Activated CD4-positive, alpha-beta memory T cell treated with anti-CD3 and anti-CD28 coated beads, Interleukin-2, amount 10 ng/mL, durations not matched to agents 7 days and 5 days (primary cell): ENCODE data around the gene SCAMP3. TPM values are rescaled to one million over a fixed set of nuclear protein-coding genes. Genes with fewer than 3 reads are reported as not detected.
A peak's percentile ranks its signal among the peaks of the same experiment; 100 is the strongest.
"Not testable (repeated sequence)": the region's sequence is repeated elsewhere in the genome, so short reads cannot be mapped to it uniquely, and the experiment has no call there.

Experiments
- CTCF ChIA-PET: fragments of 350-600 bp; sonication (Branson Sonifier 250); formaldehyde crosslinking; loops from one replicate; lab custom pipeline; 2021; ENCODE audit warnings: antibody characterized with exemption, inconsistent platforms; lab: Charles Lee
- POLR2A ChIA-PET: fragments of 350-600 bp; sonication (Branson Sonifier 250); formaldehyde crosslinking; loops from one replicate; lab custom pipeline; 2021; ENCODE audit warnings: antibody characterized with exemption; lab: Charles Lee
- DNase-seq: peaks from one replicate; pipeline ENCODE4 v3.0.0-alpha.2; 2020
- H3K27ac Mint-ChIP-seq: one replicate; pipeline ENCODE4 v1.8.0; 2021; ENCODE audit warnings: mild to moderate bottlenecking, mixed read lengths
- H3K27me3 Mint-ChIP-seq: one replicate; pipeline ENCODE4 v1.8.0; 2021; ENCODE audit warnings: mixed read lengths
- H3K36me3 Mint-ChIP-seq: one replicate; pipeline ENCODE4 v1.8.0; 2021; ENCODE audit warnings: low read depth, mixed read lengths
- H3K4me1 Mint-ChIP-seq: one replicate; pipeline ENCODE4 v1.8.0; 2021; ENCODE audit warnings: mixed read lengths
- H3K4me3 Mint-ChIP-seq: one replicate; pipeline ENCODE4 v1.8.0; 2021; ENCODE audit warnings: mild to moderate bottlenecking, mixed read lengths
- H3K9me3 Mint-ChIP-seq: one replicate; pipeline ENCODE4 v1.8.0; 2021; ENCODE audit warnings: mixed read lengths
- total RNA-seq, 2 experiments: library from RNA; stranded (reverse); gene quantifications; one replicate each; pipeline ENCODE4 v1.2.3, GENCODE V29; 2021

SCAMP3 gene
- total RNA-seq, 2 experiments from 2014 or later, result 87.5 to 91.9 TPM

DNA sequence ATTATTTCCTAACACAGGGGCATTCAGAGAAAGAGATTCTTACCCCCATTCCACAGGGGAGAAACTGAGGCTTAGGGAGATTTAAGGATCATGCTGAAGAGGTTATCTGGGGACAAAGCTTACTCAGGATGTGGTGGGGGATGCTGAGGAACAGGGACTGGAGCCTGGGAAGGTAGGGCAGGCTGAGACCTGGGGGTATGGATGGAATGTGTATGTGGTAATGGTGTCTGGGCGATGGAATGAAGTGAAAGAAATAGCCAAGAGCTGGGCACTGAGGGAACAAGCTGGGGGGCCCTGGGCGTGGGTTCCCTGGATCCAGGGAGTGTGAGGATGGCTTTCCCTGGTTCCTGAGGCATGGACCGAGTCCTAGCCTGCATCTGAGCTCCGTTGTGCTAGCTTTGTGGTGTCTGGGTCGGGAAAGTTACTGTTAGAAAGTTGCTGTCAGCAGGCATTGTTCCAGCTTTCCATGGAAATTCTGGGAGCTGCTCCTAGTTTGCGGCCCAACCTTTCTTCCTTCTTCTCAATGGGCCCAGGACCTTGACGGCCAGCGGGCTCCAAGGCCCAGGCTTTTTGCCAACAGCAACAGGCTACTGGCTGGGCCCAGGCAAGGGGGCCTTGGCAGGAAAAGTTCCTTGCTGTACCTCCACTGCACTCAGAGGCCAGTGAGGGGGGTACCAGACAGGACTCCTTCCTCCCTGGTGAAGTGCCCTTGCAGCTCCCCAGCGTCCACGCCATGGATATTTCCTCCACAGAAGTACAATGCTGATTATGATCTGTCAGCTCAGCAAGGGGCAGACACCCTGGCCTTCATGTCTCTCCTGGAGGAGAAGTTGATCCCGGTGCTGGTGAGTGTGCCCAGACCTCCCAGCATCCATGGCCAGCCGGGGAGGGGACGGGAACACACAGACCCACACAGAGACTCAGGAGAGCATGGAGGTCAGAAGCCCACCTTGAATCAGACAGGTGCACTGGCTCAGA lies 29.9 kb downstream of the SCAMP3 start:
- POLR2A ChIA-PET, result not testable (repeated sequence)

DNA sequence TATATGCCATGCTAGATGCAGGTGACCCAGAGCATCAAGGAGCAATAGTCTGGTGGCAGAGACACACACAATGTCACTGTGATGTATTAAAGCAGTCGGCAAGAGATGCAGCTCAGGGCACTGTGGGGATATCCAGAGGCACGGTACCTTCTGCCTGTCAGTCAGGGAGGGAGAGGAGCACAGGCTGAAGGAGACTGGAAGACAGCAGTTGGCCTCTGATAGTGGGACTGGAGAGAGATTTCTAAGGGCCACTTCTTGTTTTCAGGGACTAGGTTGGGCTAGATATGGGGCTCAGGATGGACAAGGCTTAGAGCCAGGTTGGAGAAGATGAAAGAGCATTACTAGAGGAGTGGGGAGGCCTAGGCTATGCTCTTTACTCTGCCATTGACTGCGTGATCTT lies 30.9 kb downstream of the SCAMP3 start:
- DNase-seq, H3K27me3 Mint-ChIP-seq, H3K4me3 Mint-ChIP-seq, H3K9me3 Mint-ChIP-seq, CTCF ChIA-PET: not testable (repeated sequence)
- H3K27ac Mint-ChIP-seq, result peak overlapping the region; percentile 6
- peaks cover 31% of the 10 kb centered on the region for H3K4me1 Mint-ChIP-seq
- peaks cover 15% of the 10 kb centered on the region for H3K36me3 Mint-ChIP-seq
- POLR2A ChIA-PET, result interaction anchor here (1.3 kb wide), 1 partner anchor 22 kb away, joined by 4 read pairs; no protein-coding TSS in a partner anchor

More for the DNA sequence above, 29.9 kb downstream of the SCAMP3 start:
- H3K27me3 Mint-ChIP-seq, H3K4me3 Mint-ChIP-seq, DNase-seq, H3K9me3 Mint-ChIP-seq, CTCF ChIA-PET, H3K27ac Mint-ChIP-seq: not testable (repeated sequence)
- H3K4me1 Mint-ChIP-seq, result peaks cover 34% of the 10 kb centered on the region
- H3K36me3 Mint-ChIP-seq, result peaks cover 20% of the 10 kb centered on the region

- Mint-ChIP-seq H3K4me1 (peaks cover 41% of the 10 kb centered on the region), H3K4me3 (peak overlapping the region; percentile 81), H3K27me3 (no peaks in the 10 kb centered on the region), H3K9me3 (no peaks in the 10 kb centered on the region), H3K36me3 (peaks cover 17% of the 10 kb centered on the region), H3K27ac (peak overlapping the region; percentile 89)
- ChIA-PET POLR2A (interaction anchor here (1.1 to 4.8 kb wide), 12 partner anchors 8 to 137 kb away, joined by 4 to 68 read pairs (median 8); partner anchors contain the start of genes CLK2, KRTCAP2, MTX1 and SCAMP3), CTCF (interaction anchor here (1.9 to 2.0 kb wide), 2 partner anchors 51 to 96 kb away, joined by 7 to 12 read pairs; no protein-coding TSS in a partner anchor)
- DNase-seq, result no peak
Measured at GRCh38 chr1:155228096-155228427, 34.1 kb downstream of the SCAMP3 start.

DNA sequence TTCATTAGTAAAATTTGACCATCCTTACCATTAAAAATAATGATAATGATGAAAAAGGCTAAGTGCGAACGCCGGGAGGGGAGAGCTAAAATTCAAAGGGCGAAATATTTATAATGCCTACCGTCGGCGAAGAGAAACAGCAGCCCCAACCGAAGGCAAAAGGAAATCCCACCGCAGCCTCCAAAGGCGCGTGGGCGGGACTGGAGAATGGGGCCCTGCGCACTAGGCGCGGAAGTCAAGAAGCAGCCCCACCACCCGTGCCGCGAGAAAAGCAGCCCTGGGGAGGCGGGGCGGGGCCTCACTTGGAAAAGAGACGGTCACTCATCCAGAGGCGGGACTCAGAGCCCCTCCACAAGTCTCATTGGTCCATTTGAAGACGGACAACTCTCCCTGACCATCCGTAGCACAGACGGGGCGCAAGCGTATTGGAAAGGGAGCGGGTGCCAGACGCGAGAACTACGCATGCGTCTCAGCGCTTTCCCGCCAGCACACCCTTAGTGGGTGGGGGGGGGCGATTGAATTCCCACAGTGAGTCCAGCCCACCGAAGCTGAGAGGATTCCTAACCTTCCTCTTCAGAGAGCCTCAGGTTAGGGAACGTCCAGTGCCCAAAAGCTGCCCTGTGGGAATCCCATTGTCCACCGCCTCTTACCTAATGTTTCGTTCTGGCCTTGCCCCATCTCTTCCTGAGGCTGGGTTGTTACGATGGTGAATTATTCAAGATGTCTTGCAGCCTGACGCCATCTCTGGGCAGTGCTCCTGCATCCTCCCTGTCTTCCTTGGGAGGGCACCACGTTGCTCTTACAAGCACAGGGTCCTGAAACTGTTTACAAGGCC lies 34.7 kb downstream of the SCAMP3 start:
- no peaks in the 10 kb centered on the region for H3K27me3 Mint-ChIP-seq
- peak overlapping the region; percentile 81 for H3K4me3 Mint-ChIP-seq
- POLR2A ChIA-PET, result interaction anchor here (0.8 to 4.8 kb wide), 20 partner anchors 9 to 901 kb away, joined by 3 to 68 read pairs (median 5); partner anchors contain the start of genes CLK2, KRTCAP2, MTX1 and SCAMP3

GRCh38 chr1:155226910-155227260 lies 35.3 kb downstream of the SCAMP3 start:
- Mint-ChIP-seq H3K27ac (peak overlapping the region; percentile 89), H3K36me3 (peaks cover 20% of the 10 kb centered on the region), H3K4me3 (peak overlapping the region; percentile 81), H3K4me1 (peaks cover 47% of the 10 kb centered on the region), H3K27me3 (no peaks in the 10 kb centered on the region), H3K9me3 (no peaks in the 10 kb centered on the region)
- DNase-seq, result peak; percentile 58
- CTCF ChIA-PET, result interaction anchor here (0.6 to 3.5 kb wide), 14 partner anchors 15 to 712 kb away, joined by 3 to 22 read pairs (median 8); partner anchors contain the start of genes KRTCAP2, MTX1, THBS3 and TRIM46
- POLR2A ChIA-PET, result interaction anchor here (0.6 to 4.8 kb wide), 21 partner anchors 9 to 901 kb away, joined by 3 to 68 read pairs (median 4); partner anchors contain the start of genes KRTCAP2, MTX1, SCAMP3 and THBS3

More for the DNA sequence above, 34.7 kb downstream of the SCAMP3 start:
- Mint-ChIP-seq H3K36me3 (peaks cover 17% of the 10 kb centered on the region), H3K27ac (peak overlapping the region; percentile 89), H3K9me3 (no peaks in the 10 kb centered on the region), H3K4me1 (peaks cover 44% of the 10 kb centered on the region)
- CTCF ChIA-PET, result interaction anchor here (1.0 to 3.5 kb wide), 13 partner anchors 14 to 96 kb away, joined by 3 to 22 read pairs (median 10); partner anchors contain the start of genes KRTCAP2, MTX1, THBS3 and TRIM46
- DNase-seq, result peak; percentile 100

DNA sequence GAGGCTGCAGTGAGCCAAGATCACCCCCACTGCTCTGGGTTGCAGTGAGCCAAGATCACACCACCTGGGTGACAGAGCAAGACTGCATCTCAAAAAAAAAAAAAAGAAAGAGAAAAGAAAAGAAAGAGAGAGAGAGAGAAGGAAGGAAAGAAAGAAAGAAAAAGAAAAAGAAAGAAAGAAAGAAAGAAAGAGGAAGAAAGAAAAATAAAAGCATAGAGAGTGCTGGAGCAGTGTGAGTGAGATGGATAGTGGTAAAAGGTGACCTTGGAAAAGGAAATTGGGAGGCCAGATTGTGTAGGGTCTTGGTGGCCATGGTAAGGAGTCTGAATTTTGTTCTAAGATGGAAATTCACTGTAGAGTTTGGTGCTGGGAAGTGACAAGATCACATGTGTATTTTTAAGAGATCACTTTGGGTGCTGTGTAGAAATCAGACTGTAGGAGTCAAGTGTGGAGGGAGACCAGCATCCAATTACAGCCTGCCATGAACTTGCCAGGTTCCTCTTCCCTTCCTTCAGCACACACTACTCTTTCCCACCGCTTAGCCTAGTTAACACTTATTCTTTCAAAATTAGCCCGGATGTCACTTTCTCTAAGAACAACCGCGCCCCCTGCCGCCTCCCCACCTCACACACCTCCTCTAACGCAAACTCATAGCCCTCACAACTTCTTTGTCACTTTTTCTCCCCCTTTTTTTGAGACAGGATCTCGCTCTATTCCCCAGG lies 35.8 kb downstream of the SCAMP3 start:
- H3K9me3 Mint-ChIP-seq, result no peaks in the 10 kb centered on the region
- ChIA-PET POLR2A (interaction anchor here (0.6 to 4.8 kb wide), 22 partner anchors 8 to 902 kb away, joined by 3 to 68 read pairs (median 4); partner anchors contain the start of genes KRTCAP2, MTX1, SCAMP3 and THBS3), CTCF (interaction anchor here (0.6 to 3.5 kb wide), 14 partner anchors 15 to 712 kb away, joined by 3 to 22 read pairs (median 10); partner anchors contain the start of genes KRTCAP2, MTX1, THBS3 and TRIM46)
- H3K4me3 Mint-ChIP-seq, result peak overlapping the region; percentile 81
- H3K27me3 Mint-ChIP-seq, result no peaks in the 10 kb centered on the region
- DNase-seq, result peak; percentile 87
- peak overlapping the region; percentile 89 for H3K27ac Mint-ChIP-seq
- peaks cover 18% of the 10 kb centered on the region for H3K36me3 Mint-ChIP-seq
- peaks cover 47% of the 10 kb centered on the region for H3K4me1 Mint-ChIP-seq

- not testable (repeated sequence) for H3K27me3 Mint-ChIP-seq, H3K9me3 Mint-ChIP-seq, DNase-seq
- H3K4me3 Mint-ChIP-seq, result peak overlapping the region; percentile 81
- ChIA-PET POLR2A (interaction anchor here (1.2 to 4.8 kb wide), 3 partner anchors 17 to 51 kb away, joined by 5 to 58 read pairs (median 26); partner anchors contain the start of genes KRTCAP2, MTX1, THBS3 and TRIM46), CTCF (interaction anchor here (0.8 to 3.5 kb wide), 8 partner anchors 16 to 137 kb away, joined by 3 to 22 read pairs (median 12); partner anchors contain the start of genes KRTCAP2, MTX1 and THBS3)
- H3K27ac Mint-ChIP-seq, result peak overlapping the region; percentile 89
- H3K36me3 Mint-ChIP-seq, result peaks cover 20% of the 10 kb centered on the region
- peaks cover 55% of the 10 kb centered on the region for H3K4me1 Mint-ChIP-seq
Measured at GRCh38 chr1:155225404-155225759, 36.8 kb downstream of the SCAMP3 start.

- no peak overlapping the region for H3K4me3 Mint-ChIP-seq
- H3K27me3 Mint-ChIP-seq, result no peaks in the 10 kb centered on the region
- CTCF ChIA-PET, result interaction anchor here (1.8 to 3.1 kb wide), 3 partner anchors 15 to 50 kb away, joined by 4 to 17 read pairs (median 5); partner anchors contain the start of genes KRTCAP2, MTX1 and THBS3
Measured at GRCh38 chr1:155223047-155223446, 39.1 kb downstream of the SCAMP3 start.

GRCh38 chr1:155220211-155220965 lies 41.8 kb downstream of the SCAMP3 start:
- ChIA-PET CTCF (interaction anchor here (1.0 to 2.2 kb wide), 4 partner anchors 27 to 53 kb away, joined by 3 to 6 read pairs (median 4); no protein-coding TSS in a partner anchor), POLR2A (interaction anchor here (1.0 to 2.5 kb wide), 4 partner anchors 11 to 48 kb away, joined by 3 to 15 read pairs (median 4); partner anchors contain the start of genes KRTCAP2 and MTX1)
- H3K36me3 Mint-ChIP-seq, result peaks cover 40% of the 10 kb centered on the region
- peaks cover 57% of the 10 kb centered on the region for H3K4me1 Mint-ChIP-seq
- not testable (repeated sequence) for DNase-seq, H3K9me3 Mint-ChIP-seq, H3K27me3 Mint-ChIP-seq, H3K4me3 Mint-ChIP-seq
- peak overlapping the region; percentile 93 for H3K27ac Mint-ChIP-seq

More at GRCh38 chr1:155223047-155223446, 39.1 kb downstream of the SCAMP3 start:
- POLR2A ChIA-PET, result interaction anchor here (1.9 to 3.8 kb wide), 2 partner anchors 15 to 30 kb away, joined by 6 to 26 read pairs; partner anchors contain the start of genes MTX1 and THBS3
- no peaks in the 10 kb centered on the region for H3K9me3 Mint-ChIP-seq
- H3K27ac Mint-ChIP-seq, result peak overlapping the region; percentile 10
- peaks cover 29% of the 10 kb centered on the region for H3K36me3 Mint-ChIP-seq
- no peak for DNase-seq
- peaks cover 67% of the 10 kb centered on the region for H3K4me1 Mint-ChIP-seq

DNA sequence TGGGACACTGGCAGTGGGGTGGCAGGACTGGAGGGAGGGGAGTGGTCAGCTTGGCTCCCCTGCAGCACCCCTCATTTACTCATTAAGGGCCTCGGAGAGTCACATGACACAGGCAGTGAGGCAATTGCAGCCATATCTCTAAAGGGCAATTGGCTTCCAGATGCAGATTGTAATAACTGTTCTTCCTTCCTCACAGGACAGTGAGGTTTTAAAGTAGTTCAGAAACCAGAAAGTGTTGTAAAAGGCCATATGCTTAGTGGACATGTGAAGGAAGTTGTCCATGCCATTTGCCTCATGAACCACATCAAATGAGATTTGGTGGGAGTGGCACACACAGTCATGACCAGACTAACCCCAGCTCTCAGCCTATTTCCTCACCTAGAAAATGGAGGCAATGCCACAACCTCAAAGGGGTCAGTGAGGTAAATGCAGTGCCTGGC lies 42.5 kb downstream of the SCAMP3 start:
- Mint-ChIP-seq H3K27me3 (no peaks in the 10 kb centered on the region), H3K36me3 (peaks cover 43% of the 10 kb centered on the region), H3K27ac (peak overlapping the region; percentile 93), H3K4me3 (no peak overlapping the region), H3K9me3 (no peaks in the 10 kb centered on the region), H3K4me1 (peaks cover 58% of the 10 kb centered on the region)
- ChIA-PET CTCF (interaction anchor here (0.8 to 2.2 kb wide), 4 partner anchors 11 to 45 kb away, joined by 3 to 6 read pairs (median 4); partner anchors contain the start of gene MTX1), POLR2A (interaction anchor here (1.0 to 2.5 kb wide), 5 partner anchors 10 to 47 kb away, joined by 3 to 15 read pairs (median 3); partner anchors contain the start of genes KRTCAP2 and MTX1)
- DNase-seq, result peak; percentile 50
